GM19467 (cell line): ENCODE data around the gene TIGD1.

Experiments
- ATAC-seq: cut with Tn5 transposase; IDR thresholded peaks from one replicate; pipeline ENCODE4 v1.9.1; 2021; ENCODE audit warnings: mild to moderate bottlenecking, moderate library complexity; ENCODE audit not compliant: unreplicated experiment

Gene TIGD1

GRCh38 chr2:232524771-232525170 is 25.6 kb downstream of the TIGD1 start:
- ATAC-seq, result no peak

- no peak for ATAC-seq
Observed at GRCh38 chr2:232523682-232524597, 26.4 kb downstream of the TIGD1 start.

GRCh38 chr2:232523402-232523681 is 27.0 kb downstream of the TIGD1 start:
- ATAC-seq, result no peak

GRCh38 chr2:232522623-232523401 is 27.5 kb downstream of the TIGD1 start:
- ATAC-seq, result no peak

GRCh38 chr2:232521959-232522622 is 28.3 kb downstream of the TIGD1 start:
- ATAC-seq, result no peak

DNA sequence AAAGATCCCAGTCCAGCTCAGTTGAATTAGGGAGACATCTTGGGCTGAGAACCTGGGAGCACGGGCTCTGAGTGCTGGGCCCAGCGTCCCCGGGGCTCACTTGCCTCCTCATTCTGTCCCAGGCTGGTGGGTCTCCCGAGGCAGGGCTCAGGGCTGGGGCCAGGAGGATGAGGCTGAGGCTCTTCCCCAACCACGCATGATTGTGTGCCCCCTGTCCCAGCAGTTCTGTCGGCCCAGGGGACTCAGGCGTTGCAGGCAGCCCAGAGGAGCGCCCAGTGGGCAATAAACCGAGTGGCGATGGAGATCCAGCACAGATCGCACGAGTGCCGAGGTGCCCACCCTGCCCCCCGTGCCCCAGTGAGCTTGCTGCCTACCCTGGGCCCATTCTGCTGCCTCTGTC is 29.3 kb downstream of the TIGD1 start:
- ATAC-seq, result no peak

DNA sequence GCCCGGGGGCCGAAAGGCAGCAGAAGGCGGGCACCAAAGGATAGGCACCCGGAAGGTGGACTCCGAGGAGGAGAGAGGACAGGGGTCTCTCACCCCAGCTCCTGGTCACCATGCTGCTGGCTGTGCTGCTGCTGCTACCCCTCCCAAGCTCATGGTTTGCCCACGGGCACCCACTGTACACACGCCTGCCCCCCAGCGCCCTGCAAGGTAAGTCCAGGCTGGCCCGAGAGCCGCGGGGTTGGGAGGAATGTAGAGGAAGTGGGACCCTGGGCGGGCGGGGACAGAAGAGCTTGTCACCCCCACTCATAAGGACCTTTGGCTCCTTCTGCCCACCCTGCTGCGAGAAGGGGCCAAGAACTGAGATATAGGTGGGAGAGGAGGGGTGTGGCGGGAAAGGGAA is 29.9 kb downstream of the TIGD1 start:
- ATAC-seq, result no peak

DNA sequence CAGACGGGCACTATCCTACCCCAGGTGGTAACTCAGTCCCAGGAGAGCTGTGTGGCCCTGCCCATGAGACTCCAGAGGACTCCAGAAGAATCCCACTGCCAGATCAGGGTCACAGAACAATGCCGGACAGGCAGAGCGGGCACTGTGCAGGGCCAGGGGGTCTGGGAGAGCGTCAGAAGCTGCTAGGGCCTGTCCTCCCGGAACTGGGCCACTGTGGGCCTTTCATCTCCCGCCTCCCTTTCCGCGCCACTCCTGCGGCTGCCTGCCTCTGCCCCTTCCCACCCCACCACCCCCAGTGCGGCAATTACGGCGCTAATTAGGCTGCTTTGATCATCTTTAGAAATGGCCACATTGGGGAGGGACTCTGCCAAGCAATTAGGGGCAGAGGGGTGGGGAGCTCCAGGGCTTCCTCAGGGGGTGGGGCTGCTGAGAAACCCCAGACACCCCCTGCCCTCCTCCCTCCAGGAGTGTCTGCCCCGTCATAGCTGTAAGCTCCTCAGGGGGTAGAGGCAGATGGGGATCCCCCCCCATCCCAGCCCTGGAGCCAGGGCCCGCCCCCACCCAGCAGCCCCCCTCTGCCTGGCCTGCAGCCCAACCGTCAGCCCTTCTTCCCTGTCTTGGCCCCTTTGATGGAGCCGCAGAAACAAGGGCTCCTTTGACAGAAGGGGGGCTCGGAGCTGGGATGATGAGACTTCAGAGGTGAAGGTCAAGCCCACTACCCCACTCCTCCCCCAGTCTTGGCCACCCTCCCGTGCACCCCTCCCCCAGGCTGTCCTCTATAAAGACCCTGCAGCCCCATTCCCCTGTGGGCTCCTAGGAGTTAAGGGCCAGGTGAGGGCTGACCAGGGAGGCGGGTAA is 30.5 kb downstream of the TIGD1 start, which contains the start of gene PRSS56:
Gene PRSS56 (plus strand): TSS at position 808 of the 858 bp plus-strand sequence. CDS start 211 bp downstream, outside the sequence.
- no peak for ATAC-seq

DNA sequence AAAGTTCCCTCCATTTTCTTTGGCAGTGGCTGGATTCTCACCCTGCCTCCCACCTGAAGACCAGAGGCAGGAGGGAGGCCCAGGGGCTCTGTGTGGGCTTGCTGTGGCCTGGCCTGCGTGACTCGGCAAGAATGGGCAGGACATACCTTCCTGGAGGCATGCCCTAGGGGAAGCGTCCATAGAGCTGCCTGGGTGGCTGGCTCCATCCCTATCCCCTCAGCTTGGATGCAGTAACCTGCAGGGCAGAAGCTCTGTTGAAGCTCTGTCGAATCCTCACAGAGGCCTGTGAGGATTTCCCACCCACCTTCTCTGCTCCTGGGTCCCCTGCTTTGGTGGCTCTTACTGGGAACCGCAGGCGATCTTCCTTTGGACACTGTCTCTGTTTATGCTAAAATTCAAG is 31.5 kb downstream of the TIGD1 start:
- ATAC-seq, result no peak

- ATAC-seq, result no peak
Observed at GRCh38 chr2:232516551-232516950, 33.8 kb downstream of the TIGD1 start.

DNA sequence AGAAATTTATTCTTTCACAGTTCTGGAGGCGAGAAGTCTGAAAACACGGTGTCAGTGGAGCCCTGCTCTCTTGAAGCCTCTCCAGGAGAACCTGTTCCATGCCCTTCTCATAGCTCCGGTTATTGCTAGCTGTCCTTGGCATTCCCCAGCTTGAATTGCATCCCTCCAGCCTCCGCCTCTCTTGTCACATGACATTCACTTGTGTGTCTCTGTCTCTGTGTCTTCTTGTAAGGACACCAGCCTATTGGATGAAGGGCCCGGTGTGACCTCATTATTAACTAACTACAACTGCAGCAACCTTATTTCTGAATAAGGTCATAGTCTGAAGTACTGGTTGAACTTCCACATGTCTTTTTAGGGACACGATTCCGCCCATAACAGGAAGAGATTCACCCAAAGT is 34.7 kb downstream of the TIGD1 start:
- ATAC-seq, result no peak

- ATAC-seq, result no peak
Observed at GRCh38 chr2:232513353-232513752, 37.0 kb downstream of the TIGD1 start.

DNA sequence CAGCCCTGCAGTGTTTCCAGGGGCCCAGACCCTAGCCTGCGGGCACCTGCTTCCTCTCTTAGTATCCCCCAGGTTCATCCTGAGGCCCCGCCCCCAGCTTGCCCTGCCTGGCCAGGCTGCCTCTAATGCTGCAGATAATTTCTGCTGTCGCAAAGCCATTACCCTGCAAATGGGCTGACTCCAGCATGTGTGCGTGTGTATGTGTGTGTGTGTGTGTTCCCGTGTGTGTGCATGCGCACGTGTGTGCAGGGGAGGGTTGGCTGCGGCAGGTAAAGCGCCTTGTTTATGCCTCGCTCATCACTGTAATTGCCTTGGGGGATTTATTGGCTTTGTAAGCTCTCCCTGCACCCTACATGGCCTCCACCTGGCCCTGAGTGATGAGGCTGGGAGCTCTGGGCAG is 37.8 kb downstream of the TIGD1 start:
- ATAC-seq, result no peak

DNA sequence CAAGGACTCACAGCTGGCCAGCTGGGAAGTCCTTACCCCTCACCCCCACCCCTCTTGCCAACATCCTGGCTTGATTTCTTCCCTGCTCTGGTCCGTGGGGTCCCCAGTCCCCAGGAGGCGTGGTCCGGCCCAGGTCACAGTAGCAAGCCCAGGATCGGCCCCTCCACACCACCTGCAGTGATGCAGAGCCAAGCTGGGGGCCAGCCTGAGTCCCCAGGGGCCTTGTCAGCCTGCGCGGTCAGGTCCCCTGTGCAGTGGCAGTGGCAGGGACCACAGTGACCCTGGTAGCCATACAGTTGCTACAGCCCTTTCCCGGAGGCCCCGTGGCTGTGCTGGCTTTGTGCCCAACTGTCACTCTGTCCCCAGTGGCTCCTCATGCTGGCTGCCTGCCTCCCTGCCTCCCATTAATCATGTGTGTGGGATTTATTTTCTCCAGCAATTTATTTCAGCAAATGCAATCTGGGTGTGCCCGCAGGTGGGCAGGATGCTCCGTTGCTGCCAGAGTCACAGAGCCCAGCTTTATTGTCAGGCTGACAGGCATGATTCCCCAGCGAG is 38.9 kb downstream of the TIGD1 start:
- ATAC-seq, result no peak

DNA sequence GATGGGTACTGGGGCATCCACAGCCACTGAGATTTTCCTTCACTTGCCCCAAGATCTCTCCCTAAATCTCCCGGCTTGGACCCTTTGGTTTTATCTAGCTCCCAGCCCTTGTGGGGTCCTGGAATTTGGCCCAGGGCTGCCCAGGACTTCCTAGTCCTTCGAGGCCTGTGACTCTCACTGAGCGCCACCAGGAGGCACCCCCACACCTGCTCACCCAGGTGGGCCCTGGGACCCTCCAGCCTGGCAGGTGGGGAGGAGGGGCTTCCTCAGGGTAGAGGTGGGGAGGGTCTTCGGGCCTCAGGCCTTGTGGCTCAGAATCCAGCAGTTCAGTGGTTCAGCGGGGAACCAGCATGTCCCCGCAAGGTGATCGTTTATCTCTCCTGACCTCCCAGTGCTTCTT is 42.1 kb downstream of the TIGD1 start:
- ATAC-seq, result no peak

- ATAC-seq, result no peak
Observed at GRCh38 chr2:232506709-232507108, 43.6 kb downstream of the TIGD1 start.

DNA sequence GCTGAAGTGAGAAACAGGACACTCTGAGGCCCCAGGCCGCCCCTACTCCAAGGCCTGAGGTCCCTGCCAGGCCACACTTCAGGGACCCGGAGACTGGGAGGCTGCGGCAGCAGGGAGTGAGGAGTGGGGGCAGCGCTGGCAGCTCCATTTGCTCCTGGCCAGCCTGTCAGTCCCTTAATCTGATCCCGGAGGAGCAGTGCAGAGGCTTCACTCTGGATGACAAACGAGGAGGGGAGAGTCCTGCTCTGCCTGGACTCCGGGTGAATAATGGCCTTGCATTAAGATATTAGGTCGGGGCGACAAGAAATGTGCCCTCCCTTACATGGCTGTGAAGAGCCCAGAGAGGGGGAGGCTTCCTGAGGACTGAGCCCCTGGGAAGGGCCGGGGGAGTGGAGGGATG is 44.5 kb downstream of the TIGD1 start:
- no peak for ATAC-seq

DNA sequence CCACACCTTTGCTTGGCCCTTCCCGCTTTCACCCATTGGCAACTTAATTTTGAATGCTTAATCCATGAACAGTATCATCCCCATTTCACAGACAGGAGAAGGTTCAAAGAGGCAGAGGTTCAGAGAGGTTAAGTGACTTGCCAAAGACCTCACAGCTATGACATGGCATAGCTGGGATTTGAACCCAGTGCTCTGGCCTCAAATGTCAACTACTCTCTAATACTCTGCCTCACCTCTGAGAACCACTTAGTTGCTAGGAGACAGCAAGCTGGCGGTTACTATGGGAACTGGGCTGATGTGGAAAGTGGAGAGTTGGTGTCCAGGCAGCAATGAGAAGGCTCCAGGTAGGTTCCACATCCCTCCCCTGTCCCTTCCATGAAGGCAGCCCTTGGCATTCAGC is 45.9 kb downstream of the TIGD1 start:
- ATAC-seq, result no peak

- ATAC-seq, result no peak
Observed at GRCh38 chr2:232503809-232504323, 46.5 kb downstream of the TIGD1 start.
